ENCODE results near the gene SCARB1.

DNA sequence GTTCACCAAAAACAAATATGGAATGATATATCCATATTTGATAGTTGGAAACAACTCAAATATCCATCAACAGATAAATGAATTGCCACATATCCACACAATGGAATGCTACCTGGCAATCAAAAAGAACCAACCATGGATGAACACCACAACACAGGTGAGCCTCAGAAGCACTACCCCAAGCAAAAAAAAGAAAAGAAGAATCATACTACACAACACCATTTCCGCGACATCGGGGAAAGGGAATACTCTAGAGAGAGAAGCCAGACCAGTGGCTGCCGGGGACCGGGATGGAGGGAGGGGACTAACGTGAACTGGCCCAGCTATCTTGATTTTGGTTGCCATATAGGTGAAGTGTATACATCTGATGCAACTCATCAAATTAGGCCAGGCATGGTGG, 41.4 kb downstream of the SCARB1 start:
- TF ChIP-seq, protein P1, sequence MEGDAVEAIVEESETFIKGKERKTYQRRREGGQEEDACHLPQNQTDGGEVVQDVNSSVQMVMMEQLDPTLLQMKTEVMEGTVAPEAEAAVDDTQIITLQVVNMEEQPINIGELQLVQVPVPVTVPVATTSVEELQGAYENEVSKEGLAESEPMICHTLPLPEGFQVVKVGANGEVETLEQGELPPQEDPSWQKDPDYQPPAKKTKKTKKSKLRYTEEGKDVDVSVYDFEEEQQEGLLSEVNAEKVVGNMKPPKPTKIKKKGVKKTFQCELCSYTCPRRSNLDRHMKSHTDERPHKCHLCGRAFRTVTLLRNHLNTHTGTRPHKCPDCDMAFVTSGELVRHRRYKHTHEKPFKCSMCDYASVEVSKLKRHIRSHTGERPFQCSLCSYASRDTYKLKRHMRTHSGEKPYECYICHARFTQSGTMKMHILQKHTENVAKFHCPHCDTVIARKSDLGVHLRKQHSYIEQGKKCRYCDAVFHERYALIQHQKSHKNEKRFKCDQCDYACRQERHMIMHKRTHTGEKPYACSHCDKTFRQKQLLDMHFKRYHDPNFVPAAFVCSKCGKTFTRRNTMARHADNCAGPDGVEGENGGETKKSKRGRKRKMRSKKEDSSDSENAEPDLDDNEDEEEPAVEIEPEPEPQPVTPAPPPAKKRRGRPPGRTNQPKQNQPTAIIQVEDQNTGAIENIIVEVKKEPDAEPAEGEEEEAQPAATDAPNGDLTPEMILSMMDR (IDR thresholded peaks at IDR 0.05): no peak
- no peak for TF ChIP-seq POLR2A (IDR thresholded peaks at IDR 0.05)

Data from tibial nerve (tissue), 3 donors.